ENCODE data around the gene CADPS2. TPM values are rescaled to one million over a fixed set of nuclear protein-coding genes. Genes with fewer than 3 reads are reported as not detected.
A peak's percentile ranks its signal among the peaks of the same experiment; 100 is the strongest.

Gene CADPS2
- total and polyA plus RNA-seq, 2 of the 8 experiments (the other 6 are each of a cell fraction or from before 2014, with no cell fraction given), result 8.9 to 22.3 TPM

- TF ChIP-seq ATF2 (IDR thresholded peaks at IDR 0.05; ENCODE audit: low read length), result no peak
- peak; percentile 55 for TF ChIP-seq PHF8 (conservative IDR thresholded peaks at IDR 0.05; ENCODE audit: low read depth, low read length)
- TF ChIP-seq SUZ12 (IDR thresholded peaks at IDR 0.05; ENCODE audit: low read length), result peak; percentile 26; the same call in 1 of the 2 replicates
- no peak for TF ChIP-seq BACH1 (IDR thresholded peaks at IDR 0.05; ENCODE audit: low read length)
- TF ChIP-seq CTBP2 (IDR thresholded peaks at IDR 0.05; ENCODE audit: borderline replicate concordance, insufficient read depth, insufficient read length, low read length), result no peak
- TF ChIP-seq TEAD4 (IDR thresholded peaks at IDR 0.05; ENCODE audit: low read depth, low read length), result no peak
- no peak for TF ChIP-seq POLR2AphosphoS5 (IDR thresholded peaks at IDR 0.05; ENCODE audit: low read depth, low read length)
- TF ChIP-seq CHD1 (IDR thresholded peaks at IDR 0.05; ENCODE audit: low read depth, low read length), result no peak
- peak; percentile 83 for TF ChIP-seq E2F6 (IDR thresholded peaks at IDR 0.05)
- TF ChIP-seq SIX5 (IDR thresholded peaks at IDR 0.05; ENCODE audit: low read depth, low read length), result no peak
- TF ChIP-seq MAX (IDR thresholded peaks at IDR 0.05), result peak; percentile 77
- no peak for TF ChIP-seq SIRT6 (IDR thresholded peaks at IDR 0.05; ENCODE audit: low read length)
- TF ChIP-seq SP2 (IDR thresholded peaks at IDR 0.05; ENCODE audit: low read length), result no peak
- TF ChIP-seq RNF2 (IDR thresholded peaks at IDR 0.05; ENCODE audit: borderline replicate concordance, low read depth, low read length, missing control alignments, poor library complexity, severe bottlenecking), result peak; percentile 36
- TF ChIP-seq EGR1 (IDR thresholded peaks at IDR 0.05; ENCODE audit: borderline replicate concordance, low read depth, low read length), result no peak
- no peak for TF ChIP-seq ATF3 (IDR thresholded peaks at IDR 0.05; ENCODE audit: insufficient read depth, low read depth, low read length)
- TF ChIP-seq RFX5 (IDR thresholded peaks at IDR 0.05; ENCODE audit: borderline replicate concordance, low read depth, low read length), result no peak
- TF ChIP-seq KDM1A (IDR thresholded peaks at IDR 0.05; ENCODE audit: borderline replicate concordance, low read length), result peak; percentile 31; the same call in 1 of the 2 replicates
- TF ChIP-seq JUND (IDR thresholded peaks at IDR 0.05; ENCODE audit: low read length), result no peak
- no peak for TF ChIP-seq CBX5 (IDR thresholded peaks at IDR 0.05; ENCODE audit: low read depth, low read length)
- 0 out of 4 replicates have a peak, but pooled peaks of 1 of the 2 experiments have one; percentile 30 for TF ChIP-seq SIN3A (conservative IDR thresholded peaks at IDR 0.05 in 1 of 2, IDR thresholded peaks at IDR 0.05 in 1 of 2; ENCODE audit: low read depth in 1 of 2, low read length in 2 of 2)
Measured at GRCh38 chr7:122886357-122887081, at the start of gene CADPS2 (continued).

All from H1 (cell line).